Brain pericyte (primary cell): Measurements from ENCODE around the gene PRSS50.
"Not testable (repeated sequence)": the region's sequence is repeated elsewhere in the genome, so short reads cannot be mapped to it uniquely, and the experiment has no call there.

Experiments used
- DNase-seq: peaks from one replicate; pipeline ENCODE4 v3.0.0-alpha.2; 2012; ENCODE audit warnings: low read depth, low spot score

The PRSS50 gene

GRCh38 chr3:46717447-46718231 lies at the start of gene PRSS50:
Gene PRSS50 (minus strand): TSS chr3:46717869. CDS start chr3:46717824, 45 bp downstream.
- no peak for DNase-seq

GRCh38 chr3:46764206-46764605 lies 46.5 kb upstream of the PRSS50 start:
- no peak for DNase-seq

GRCh38 chr3:46763178-46763577 lies 45.5 kb upstream of the PRSS50 start:
- DNase-seq: no peak

- no peak for DNase-seq
These were observed 41.8 kb upstream of the PRSS50 start for GRCh38 chr3:46759239-46760167.

- DNase-seq: no peak
These were observed 39.0 kb upstream of the PRSS50 start for GRCh38 chr3:46756642-46757041.

GRCh38 chr3:46755646-46756045 lies 38.0 kb upstream of the PRSS50 start:
- DNase-seq: no peak

- DNase-seq: not testable (repeated sequence)
These were observed 35.5 kb upstream of the PRSS50 start for GRCh38 chr3:46753127-46753526.

- no peak for DNase-seq
These were observed 32.9 kb upstream of the PRSS50 start for GRCh38 chr3:46750555-46751038.

GRCh38 chr3:46749129-46749528 lies 31.5 kb upstream of the PRSS50 start:
- DNase-seq: no peak

GRCh38 chr3:46748170-46748569 lies 30.5 kb upstream of the PRSS50 start:
- no peak for DNase-seq

GRCh38 chr3:46746711-46747110 lies 29.0 kb upstream of the PRSS50 start:
- DNase-seq: no peak

GRCh38 chr3:46742992-46743585 lies 25.4 kb upstream of the PRSS50 start:
- DNase-seq: no peak

- not testable (repeated sequence) for DNase-seq
These were observed 21.9 kb upstream of the PRSS50 start for GRCh38 chr3:46739565-46739964.

- DNase-seq: no peak
These were observed 19.7 kb upstream of the PRSS50 start for GRCh38 chr3:46737329-46737731.

GRCh38 chr3:46736006-46736872 lies 18.6 kb upstream of the PRSS50 start:
- no peak for DNase-seq

GRCh38 chr3:46734773-46735172 lies 17.1 kb upstream of the PRSS50 start:
- DNase-seq: no peak

- DNase-seq: no peak
These were observed 15.5 kb upstream of the PRSS50 start for GRCh38 chr3:46733026-46733800.

- no peak for DNase-seq
These were observed 14.1 kb upstream of the PRSS50 start for GRCh38 chr3:46731795-46732194.

- DNase-seq: no peak
These were observed 13.2 kb upstream of the PRSS50 start for GRCh38 chr3:46730819-46731218.

GRCh38 chr3:46729038-46729437 lies 11.4 kb upstream of the PRSS50 start:
- no peak for DNase-seq
